Spleen (tissue), 11 donors: ENCODE data around the gene CYLC2. TPM values are rescaled to one million over a fixed set of nuclear protein-coding genes. Genes with fewer than 3 reads are reported as not detected.

ENCODE experiments used
- DNase-seq: peaks from one replicate; pipeline ENCODE4 v3.0.0-alpha.2; 2020
- H3K27ac ChIP-seq, 8 donors: fragments of 200-600 bp; sonication (generic) in 7 of 8; 1 replicate in 4 of 8; 2 replicates in 4 of 8; pipeline versions ENCODE4 v1.5.0 to v1.8.0; 2016 to 2021; ENCODE audit warnings: inconsistent platforms in 4 of 8, mild to moderate bottlenecking in 4 of 8, moderate library complexity in 1 of 8
- H3K27me3 ChIP-seq, 7 donors: fragments of 200-600 bp; sonication (generic) in 6 of 7; replicated peaks in 1 of 7; 1 replicate in 4 of 7; 2 replicates in 3 of 7; pipeline versions ENCODE4 v1.5.0 to v1.8.0; 2016 to 2021; ENCODE audit warnings: inconsistent platforms in 3 of 7, mild to moderate bottlenecking in 1 of 7
- H3K36me3 ChIP-seq, 6 donors: fragments of 200-600 bp; sonication (generic) in 5 of 6; 1 replicate in 4 of 6; 2 replicates in 2 of 6; pipeline versions ENCODE4 v1.5.0 to v1.8.0; 2016 to 2021; ENCODE audit warnings: inconsistent platforms in 2 of 6
- H3K4me1 ChIP-seq, 6 donors: fragments of 200-600 bp; sonication (generic) in 5 of 6; 1 replicate in 3 of 6; 2 replicates in 3 of 6; pipeline versions ENCODE4 v1.5.0 to v1.8.0; 2016 to 2021; ENCODE audit warnings: inconsistent platforms in 3 of 6
- H3K4me3 ChIP-seq, 8 donors: fragments of 200-600 bp; sonication (generic) in 7 of 8; 1 replicate in 4 of 8; 2 replicates in 4 of 8; pipeline versions ENCODE4 v1.5.0 to v1.8.0; 2016 to 2021; ENCODE audit warnings: inconsistent platforms in 4 of 8, mild to moderate bottlenecking in 4 of 8, moderate library complexity in 2 of 8
- H3K9me3 ChIP-seq, 8 donors: fragments of 200-600 bp; sonication (generic) in 7 of 8; 1 replicate in 4 of 8; 2 replicates in 4 of 8; pipeline versions ENCODE4 v1.5.0 to v1.8.0; 2016 to 2021; ENCODE audit warnings: inconsistent platforms in 4 of 8
- POLR2A ChIP-seq, 3 donors: fragments of 450-650 bp; IDR thresholded peaks; one replicate each; pipeline ENCODE4 v1.5.1; 2017; ENCODE audit warnings: antibody characterized with exemption in 3 of 3, mild to moderate bottlenecking in 1 of 3
- POLR2AphosphoS5 ChIP-seq, 3 donors: sonication (generic); formaldehyde crosslinking; IDR thresholded peaks; one replicate each; pipeline ENCODE4 v1.5.1; 2017; ENCODE audit warnings: antibody characterized with exemption in 3 of 3
- WGBS, 5 donors: extraction: QIAGEN DNeasy Blood & Tissue Kit in 3 of 5; methylation state at CpG; one replicate each; pipeline versions ENCODE4 v1.1.5 to v1.1.7; 2013 to 2018; 5-methylcytosine and 5-hydroxymethylcytosine counted together
- intact Hi-C: fragments of 100-400 bp; cut with DNase I; formaldehyde crosslinking; loops from one replicate; pipeline ENCODE4 v1.15.0; 2023; ENCODE audit warnings: low total_unique reads
- polyA plus RNA-seq, 3 donors: library from polyadenylated mRNA; stranded (reverse); fragments of 200-250 nt; gene quantifications; one replicate each; pipeline ENCODE4 v1.2.1, GENCODE V29; 2013
- total RNA-seq, 7 donors: library from RNA; depleted of rRNA in 3 of 7; stranded (reverse); fragments of >200 nt in 3 of 7; fragmentation: NEBNext Ultra II Directional in 4 of 7; extraction: Animal tissue kit (Norgen Biotek cat#: 25700) in 4 of 7; gene quantifications; one replicate each; pipeline versions ENCODE4 v1.1.0 to v1.2.1, GENCODE V29; 2016 to 2021
- TF ChIP-seq, protein P1 (sequence below), 11 experiments: fragments of 200-600 bp in 7 of 11; fragments of 450-650 bp in 4 of 11; sonication (generic) in 4 of 11; IDR thresholded peaks in 8 of 11; conservative IDR thresholded peaks in 3 of 11; 1 replicate in 7 of 11; 2 replicates in 4 of 11; pipeline versions ENCODE4 v1.4.0 to v1.8.0; 2016 to 2021; ENCODE audit warnings: antibody characterized with exemption in 11 of 11, inconsistent platforms in 4 of 11, mild to moderate bottlenecking in 1 of 11
- donor health status: healthy with polysubstance abuse.
- donor health status: DM: no; HTN: no; CAD: no; lungs with moderate emphysema.
- donor health status: DM: no; HTN: no; CAD: no.
- donor health status: Bipolar disorder and iron deficiency.
- donor health status: healthy.
- donor health status: DM: no; HTN: no; CAD: no.
- donor health status: DM: yes; HTN: yes; CAD: no.

The CYLC2 gene
- total and polyA plus RNA-seq, 10 donors: not detected

GRCh38 chr9:102974530-102974929, 20.6 kb upstream of the CYLC2 start:
- no peaks in the 10 kb centered on the region for H3K36me3 ChIP-seq
- no peaks in the 10 kb centered on the region for H3K27me3 ChIP-seq
- 54 to 86% (median 80%) methylated on average over 1 of the region's 1 CpG for WGBS, 5 donors
- no peak for DNase-seq
- peaks cover 0 to 25% (median 24%) of the 10 kb centered on the region in 8 donors for H3K9me3 ChIP-seq
- no peak overlapping the region for H3K27ac ChIP-seq
- intact Hi-C loops: no loop called here
- TF ChIP-seq, protein P1, sequence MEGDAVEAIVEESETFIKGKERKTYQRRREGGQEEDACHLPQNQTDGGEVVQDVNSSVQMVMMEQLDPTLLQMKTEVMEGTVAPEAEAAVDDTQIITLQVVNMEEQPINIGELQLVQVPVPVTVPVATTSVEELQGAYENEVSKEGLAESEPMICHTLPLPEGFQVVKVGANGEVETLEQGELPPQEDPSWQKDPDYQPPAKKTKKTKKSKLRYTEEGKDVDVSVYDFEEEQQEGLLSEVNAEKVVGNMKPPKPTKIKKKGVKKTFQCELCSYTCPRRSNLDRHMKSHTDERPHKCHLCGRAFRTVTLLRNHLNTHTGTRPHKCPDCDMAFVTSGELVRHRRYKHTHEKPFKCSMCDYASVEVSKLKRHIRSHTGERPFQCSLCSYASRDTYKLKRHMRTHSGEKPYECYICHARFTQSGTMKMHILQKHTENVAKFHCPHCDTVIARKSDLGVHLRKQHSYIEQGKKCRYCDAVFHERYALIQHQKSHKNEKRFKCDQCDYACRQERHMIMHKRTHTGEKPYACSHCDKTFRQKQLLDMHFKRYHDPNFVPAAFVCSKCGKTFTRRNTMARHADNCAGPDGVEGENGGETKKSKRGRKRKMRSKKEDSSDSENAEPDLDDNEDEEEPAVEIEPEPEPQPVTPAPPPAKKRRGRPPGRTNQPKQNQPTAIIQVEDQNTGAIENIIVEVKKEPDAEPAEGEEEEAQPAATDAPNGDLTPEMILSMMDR (IDR thresholded peaks at IDR 0.05 in 8 of 11, conservative IDR thresholded peaks at IDR 0.05 in 3 of 11): no peak
- TF ChIP-seq POLR2A (IDR thresholded peaks at IDR 0.05) (no peak), POLR2AphosphoS5 (IDR thresholded peaks at IDR 0.05) (no peak)
- H3K4me1 ChIP-seq: no peaks in the 10 kb centered on the region
- no peak overlapping the region for H3K4me3 ChIP-seq

GRCh38 chr9:102975251-102975650, 19.9 kb upstream of the CYLC2 start:
- peaks cover 0 to 18% (median 17%) of the 10 kb centered on the region in 8 donors for H3K9me3 ChIP-seq
- no peaks in the 10 kb centered on the region for H3K4me1 ChIP-seq
- WGBS, 5 donors: 63 to 85% (median 74%) methylated on average over 2 to 4 of the region's 4 CpGs
- DNase-seq: peak; percentile 42
- intact Hi-C loops: no loop called here
- no peak for TF ChIP-seq POLR2AphosphoS5 (IDR thresholded peaks at IDR 0.05)
- TF ChIP-seq, protein P1 (IDR thresholded peaks at IDR 0.05 in 8 of 11, conservative IDR thresholded peaks at IDR 0.05 in 3 of 11): no peak
- TF ChIP-seq POLR2A (IDR thresholded peaks at IDR 0.05): no peak
- no peak overlapping the region for H3K27ac ChIP-seq
- H3K4me3 ChIP-seq: no peak overlapping the region
- H3K36me3 ChIP-seq: no peaks in the 10 kb centered on the region
- no peaks in the 10 kb centered on the region for H3K27me3 ChIP-seq

GRCh38 chr9:102985162-102985895, 9.8 kb upstream of the CYLC2 start:
- TF ChIP-seq, protein P1 (IDR thresholded peaks at IDR 0.05 in 8 of 11, conservative IDR thresholded peaks at IDR 0.05 in 3 of 11): no peak
- no peak for TF ChIP-seq POLR2AphosphoS5 (IDR thresholded peaks at IDR 0.05)
- TF ChIP-seq POLR2A (IDR thresholded peaks at IDR 0.05): no peak
- intact Hi-C loops: no loop called here
- no peak overlapping the region for H3K4me3 ChIP-seq
- DNase-seq: no peak
- 44 to 63% (median 53%) methylated on average over 3 of the region's 3 CpGs for WGBS, 5 donors
- no peak overlapping the region for H3K27ac ChIP-seq
- H3K36me3 ChIP-seq: no peaks in the 10 kb centered on the region
- no peaks in the 10 kb centered on the region for H3K4me1 ChIP-seq
- H3K9me3 ChIP-seq: peaks cover 0 to 7% (median 0%) of the 10 kb centered on the region in 8 donors
- H3K27me3 ChIP-seq: no peaks in the 10 kb centered on the region

GRCh38 chr9:102986425-102986824, 8.7 kb upstream of the CYLC2 start:
- 43 to 95% (median 83%) methylated on average over 1 of the region's 1 CpG for WGBS, 5 donors
- intact Hi-C loops: no loop called here

More at GRCh38 chr9:102986425-102986824, 8.7 kb upstream of the CYLC2 start:
- Histone ChIP-seq H3K36me3 (no peaks in the 10 kb centered on the region), H3K9me3 (peaks cover 0 to 7% (median 0%) of the 10 kb centered on the region in 8 donors), H3K4me1 (no peaks in the 10 kb centered on the region), H3K4me3 (no peak overlapping the region), H3K27ac (no peak overlapping the region), H3K27me3 (no peaks in the 10 kb centered on the region)
- no peak for DNase-seq
- TF ChIP-seq POLR2A (IDR thresholded peaks at IDR 0.05) (no peak), POLR2AphosphoS5 (IDR thresholded peaks at IDR 0.05) (no peak)
- TF ChIP-seq, protein P1 (IDR thresholded peaks at IDR 0.05 in 8 of 11, conservative IDR thresholded peaks at IDR 0.05 in 3 of 11): no peak
